A549 (cell line): ENCODE measurements around the gene ICE2. TPM values are rescaled to one million over a fixed set of nuclear protein-coding genes. Genes with fewer than 3 reads are reported as not detected.
A peak's percentile ranks its signal among the peaks of the same experiment; 100 is the strongest.

Experiments used
- ATAC-seq, 2 experiments: fragments of 200-7000 bp in 1 of 2; fragments of >200 bp in 1 of 2; cut with Nextera tagmentation in 1 of 2; cut with Tn5 transposase in 1 of 2; 3 replicates each; pipeline versions ENCODE4 v1.8.0 to v1.9.1; 2018 to 2020; ENCODE audit warnings: mild to moderate bottlenecking in 1 of 2, moderate library complexity in 1 of 2
- CTCF ChIA-PET: fragments of 300-600 bp; sonication (Branson Sonifier 250); formaldehyde crosslinking; extraction: SDS; loops from one replicate; lab custom pipeline; 2021; ENCODE audit warnings: antibody characterized with exemption, inconsistent platforms; lab: Yijun Ruan, JAX
- POLR2A ChIA-PET: fragments of 350-600 bp; formaldehyde crosslinking; extraction: SDS; loops from one replicate; lab custom pipeline; 2021; ENCODE audit warnings: antibody characterized with exemption, inconsistent platforms; lab: Yijun Ruan, JAX
- DNase-seq, 2 experiments: peaks; one replicate each; pipeline versions ENCODE4 v3.0.0 to v3.0.0-alpha.2; 2011 to 2016; ENCODE audit warnings: low read depth in 1 of 2, low spot score in 1 of 2
- FAIRE-seq: peaks from 2 replicates; lab custom pipeline; 2011; peaks lifted over from hg19 to GRCh38; lab: Jason Lieb, UNC
- H3K27ac ChIP-seq, 2 experiments: fragments of >200 bp; sonication (Bioruptor Twin); formaldehyde crosslinking; 3 replicates each; pipeline ENCODE4 v1.5.1; 2016 to 2017
- H3K4me1 ChIP-seq: fragments of >200 bp; sonication (Bioruptor Twin); formaldehyde crosslinking; 3 replicates; pipeline ENCODE4 v1.6.1; 2016
- H3K4me2 ChIP-seq: fragments of >200 bp; sonication (Bioruptor Twin); formaldehyde crosslinking; 3 replicates; pipeline ENCODE4 v1.6.1; 2016
- H3K4me3 ChIP-seq: fragments of >200 bp; sonication (Bioruptor Twin); formaldehyde crosslinking; 3 replicates; pipeline ENCODE4 v1.5.1; 2016
- H3K9me3 ChIP-seq: fragments of >200 bp; sonication (Bioruptor Twin); formaldehyde crosslinking; 3 replicates; pipeline ENCODE4 v1.6.1; 2016
- BHLHE40 ChIP-seq: IDR thresholded peaks from 2 replicates; pipeline ENCODE4 v1.6.1; 2012; ENCODE audit warnings: low read depth, low read length, inconsistent platforms
- CBX8 ChIP-seq: fragments of 200-600 bp; sonication (generic); IDR thresholded peaks from 2 replicates; pipeline ENCODE4 v1.6.1; 2016
- CHD2 ChIP-seq: fragments of 150-350 bp; IDR thresholded peaks from 2 replicates; pipeline ENCODE4 v1.6.1; 2014; ENCODE audit warnings: low read length; ENCODE audit not compliant: partially characterized antibody
- EHMT2 ChIP-seq: fragments of 200-600 bp; sonication (generic); IDR thresholded peaks from 2 replicates; pipeline ENCODE4 v1.6.1; 2016; ENCODE audit warnings: antibody characterized with exemption, low read depth, mild to moderate bottlenecking, moderate library complexity
- HEYL ChIP-seq: fragments of 250-450 bp; sonication (Bioruptor Pico); IDR thresholded peaks from 2 replicates; pipeline ENCODE4 v1.8.0; 2021; ENCODE audit warnings: mild to moderate bottlenecking, moderate library complexity
- HOXA7 ChIP-seq: fragments of 250-450 bp; sonication (Bioruptor Pico); IDR thresholded peaks from 2 replicates; pipeline ENCODE4 v1.5.0; 2020; ENCODE audit warnings: mild to moderate bottlenecking, moderate library complexity
- HOXB5 ChIP-seq: fragments of 250-450 bp; sonication (Bioruptor Pico); IDR thresholded peaks from 2 replicates; pipeline ENCODE4 v1.5.0; 2020; ENCODE audit warnings: mild to moderate bottlenecking, moderate library complexity
- JUN ChIP-seq, 2 experiments: fragments of >200 bp; sonication (Bioruptor Twin); formaldehyde crosslinking; IDR thresholded peaks; 2 replicates in 1 of 2; 3 replicates in 1 of 2; pipeline ENCODE4 v1.6.1; 2016 to 2017
- JUNB ChIP-seq: fragments of >200 bp; sonication (Bioruptor Twin); formaldehyde crosslinking; IDR thresholded peaks from 2 replicates; pipeline ENCODE4 v1.6.1; 2016
- KDM1A ChIP-seq: fragments of 200-600 bp; sonication (generic); IDR thresholded peaks from 2 replicates; pipeline ENCODE4 v1.6.1; 2016; ENCODE audit warnings: low read depth, mild to moderate bottlenecking
- NR3C1 ChIP-seq: fragments of >200 bp; sonication (Bioruptor Twin); formaldehyde crosslinking; IDR thresholded peaks from 3 replicates; pipeline ENCODE4 v1.6.1; 2017
- PHF8 ChIP-seq: fragments of 200-600 bp; sonication (generic); IDR thresholded peaks from 2 replicates; pipeline ENCODE4 v1.6.1; 2016; ENCODE audit warnings: low read depth, mild to moderate bottlenecking, antibody characterized with exemption, moderate library complexity, borderline replicate concordance
- POLR2AphosphoS2 ChIP-seq: conservative IDR thresholded peaks from 2 replicates; pipeline ENCODE4 v1.6.1; 2012; ENCODE audit warnings: low read length, improper control_type of control experiment, inconsistent platforms
- RARB ChIP-seq: fragments of 250-450 bp; sonication (Bioruptor Pico); IDR thresholded peaks from 2 replicates; pipeline ENCODE4 v1.8.0; 2021; ENCODE audit warnings: mild to moderate bottlenecking, moderate library complexity
- RCOR1 ChIP-seq: fragments of 150-350 bp; IDR thresholded peaks from 2 replicates; pipeline ENCODE4 v1.6.1; 2014; ENCODE audit warnings: antibody characterized with exemption, low read length, low read depth
- SMC3 ChIP-seq: fragments of >200 bp; sonication (Bioruptor Twin); formaldehyde crosslinking; IDR thresholded peaks from 3 replicates; pipeline ENCODE4 v1.6.1; 2018; ENCODE audit warnings: inconsistent platforms
- USF2 ChIP-seq: fragments of 450-650 bp; IDR thresholded peaks from 2 replicates; pipeline ENCODE4 v1.6.1; 2014; ENCODE audit warnings: antibody characterized with exemption
- ZC3H11A ChIP-seq: fragments of 450-650 bp; IDR thresholded peaks from 2 replicates; pipeline ENCODE4 v1.6.1; 2014; ENCODE audit warnings: antibody characterized with exemption, mild to moderate bottlenecking
- ZFP36 ChIP-seq: fragments of 450-650 bp; IDR thresholded peaks from 2 replicates; pipeline ENCODE4 v1.6.1; 2014; ENCODE audit warnings: borderline replicate concordance; ENCODE audit not compliant: partially characterized antibody
- ZNF302 ChIP-seq: fragments of 250-450 bp; sonication (Bioruptor Pico); IDR thresholded peaks from 2 replicates; pipeline ENCODE4 v1.9.0; 2021; ENCODE audit warnings: inconsistent platforms, mild to moderate bottlenecking, moderate library complexity
- WGBS: methylation state at CpG from one replicate; pipeline ENCODE4 v1.1.6; 2017; ENCODE audit errors: missing lambda C conversion rate; 5-methylcytosine and 5-hydroxymethylcytosine counted together
- polyA plus RNA-seq, 4 experiments: library from polyadenylated mRNA; depleted of rRNA in 3 of 4; stranded (reverse); fragments of >200 nt; fragmentation: RNase III in 1 of 4; extraction: RNeasy Plus Mini Kit Qiagen cat#74134 plus additional on column Dnase treatment in 1 of 4; gene quantifications; 2 replicates in 3 of 4; 3 replicates in 1 of 4; pipeline ENCODE4 v1.2.3, GENCODE V29; 2011 to 2017
- TF ChIP-seq, protein P1 (sequence below): fragments of 250-450 bp; sonication (Bioruptor Pico); IDR thresholded peaks from 2 replicates; pipeline ENCODE4 v1.5.0; 2021; ENCODE audit warnings: mild to moderate bottlenecking, moderate library complexity, borderline replicate concordance
- TF ChIP-seq, protein P2 (sequence below): fragments of >200 bp; sonication (Bioruptor Twin); formaldehyde crosslinking; IDR thresholded peaks from 2 replicates; pipeline ENCODE4 v1.6.1; 2016
- TF ChIP-seq, protein P3 (sequence below): fragments of >200 bp; sonication (Bioruptor Twin); formaldehyde crosslinking; IDR thresholded peaks from 3 replicates; pipeline ENCODE4 v1.6.1; 2016

ICE2 gene
- polyA plus RNA-seq, 2 of the 4 experiments (the other 2 are of a cell fraction) = 43.1 to 87.6 TPM

DNA sequence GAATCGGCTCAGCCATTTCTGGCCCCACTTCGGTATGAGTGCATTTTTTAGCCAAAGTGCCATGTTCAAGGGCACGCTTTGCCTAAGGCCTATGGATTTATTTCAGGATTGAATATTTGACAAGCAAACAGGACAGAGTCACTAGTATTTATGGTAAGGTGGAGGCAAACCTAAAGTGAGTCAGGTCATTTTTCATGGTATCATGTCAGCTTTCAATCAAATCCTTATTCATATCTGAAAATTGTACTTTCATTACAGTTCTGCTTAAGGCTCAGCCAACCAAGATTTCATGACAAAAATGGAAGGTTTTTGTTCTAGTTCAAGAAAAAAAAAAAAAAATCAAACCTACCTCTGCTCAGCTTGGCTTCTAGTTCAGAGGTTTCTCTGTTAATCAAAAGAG, 30.5 kb upstream of the ICE2 start (continued):
- TF ChIP-seq, protein P1, sequence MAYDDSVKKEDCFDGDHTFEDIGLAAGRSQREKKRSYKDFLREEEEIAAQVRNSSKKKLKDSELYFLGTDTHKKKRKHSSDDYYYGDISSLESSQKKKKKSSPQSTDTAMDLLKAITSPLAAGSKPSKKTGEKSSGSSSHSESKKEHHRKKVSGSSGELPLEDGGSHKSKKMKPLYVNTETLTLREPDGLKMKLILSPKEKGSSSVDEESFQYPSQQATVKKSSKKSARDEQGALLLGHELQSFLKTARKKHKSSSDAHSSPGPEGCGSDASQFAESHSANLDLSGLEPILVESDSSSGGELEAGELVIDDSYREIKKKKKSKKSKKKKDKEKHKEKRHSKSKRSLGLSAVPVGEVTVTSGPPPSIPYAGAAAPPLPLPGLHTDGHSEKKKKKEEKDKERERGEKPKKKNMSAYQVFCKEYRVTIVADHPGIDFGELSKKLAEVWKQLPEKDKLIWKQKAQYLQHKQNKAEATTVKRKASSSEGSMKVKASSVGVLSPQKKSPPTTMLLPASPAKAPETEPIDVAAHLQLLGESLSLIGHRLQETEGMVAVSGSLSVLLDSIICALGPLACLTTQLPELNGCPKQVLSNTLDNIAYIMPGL (CRISPR knock-in tag) = no peak
- TF ChIP-seq NR3C1 = no peak
- TF ChIP-seq CBX8 = no peak
- no peak for TF ChIP-seq USF2

- ChIA-PET CTCF (interaction anchor here (0.7 to 20.0 kb wide), 18 partner anchors 11 to 1326 kb away, joined by 3 to 277 read pairs (median 4); no protein-coding TSS in a partner anchor), POLR2A (interaction anchor here (1.4 kb wide), 1 partner anchor 12 kb away, joined by 3 read pairs; no protein-coding TSS in a partner anchor)
- H3K9me3 ChIP-seq = no peaks in the 10 kb centered on the region
- DNase-seq = no peak
- WGBS = 88% methylated on average over 4 of the region's 4 CpGs
- peak; percentile 94 for FAIRE-seq
- ATAC-seq = no peak
- H3K27ac ChIP-seq = no peak overlapping the region
- H3K4me2 ChIP-seq = no peak overlapping the region
- 0 out of 3 replicates have a peak, but pooled peaks cover 3% of the 10 kb centered on the region for H3K4me1 ChIP-seq
- H3K4me3 ChIP-seq = no peak overlapping the region
- TF ChIP-seq RCOR1 (no peak), USF2 (no peak), BHLHE40 (no peak), ZC3H11A (no peak), HEYL (CRISPR knock-in tag) (no peak), RARB (no peak), POLR2AphosphoS2 (no peak), SMC3 (no peak), HOXB5 (CRISPR knock-in tag) (no peak), JUN (IDR thresholded peaks at IDR 0.05) (no peak), PHF8 (no peak), HOXA7 (CRISPR knock-in tag) (no peak), KDM1A (no peak), JUNB (no peak), ZFP36 (no peak), CHD2 (no peak), ZNF302 (CRISPR knock-in tag) (no peak), EHMT2 (no peak)
- TF ChIP-seq, protein P2, sequence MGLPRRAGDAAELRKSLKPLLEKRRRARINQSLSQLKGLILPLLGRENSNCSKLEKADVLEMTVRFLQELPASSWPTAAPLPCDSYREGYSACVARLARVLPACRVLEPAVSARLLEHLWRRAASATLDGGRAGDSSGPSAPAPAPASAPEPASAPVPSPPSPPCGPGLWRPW = no peak
- TF ChIP-seq, protein P3, sequence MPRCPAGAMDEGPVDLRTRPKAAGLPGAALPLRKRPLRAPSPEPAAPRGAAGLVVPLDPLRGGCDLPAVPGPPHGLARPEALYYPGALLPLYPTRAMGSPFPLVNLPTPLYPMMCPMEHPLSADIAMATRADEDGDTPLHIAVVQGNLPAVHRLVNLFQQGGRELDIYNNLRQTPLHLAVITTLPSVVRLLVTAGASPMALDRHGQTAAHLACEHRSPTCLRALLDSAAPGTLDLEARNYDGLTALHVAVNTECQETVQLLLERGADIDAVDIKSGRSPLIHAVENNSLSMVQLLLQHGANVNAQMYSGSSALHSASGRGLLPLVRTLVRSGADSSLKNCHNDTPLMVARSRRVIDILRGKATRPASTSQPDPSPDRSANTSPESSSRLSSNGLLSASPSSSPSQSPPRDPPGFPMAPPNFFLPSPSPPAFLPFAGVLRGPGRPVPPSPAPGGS = no peak
Measured at GRCh38 chr15:60508442-60508841, 29.5 kb upstream of the ICE2 start.
